Upper lobe of left lung (tissue), 4 donors: ENCODE measurements around the gene DAD1.
A peak's percentile ranks its signal among the peaks of the same experiment; 100 is the strongest.

Source experiments
- EP300 ChIP-seq, 4 donors: sonication (generic); formaldehyde crosslinking; IDR thresholded peaks; one replicate each; pipeline ENCODE4 v1.5.1; 2017; ENCODE audit warnings: antibody characterized with exemption in 4 of 4, control low read depth in 2 of 4
- POLR2A ChIP-seq, 4 donors: fragments of 450-650 bp; IDR thresholded peaks; one replicate each; pipeline ENCODE4 v1.5.1; 2016 to 2017; ENCODE audit warnings: antibody characterized with exemption in 4 of 4, mild to moderate bottlenecking in 2 of 4
- TF ChIP-seq, protein P1 (sequence below), 6 experiments: fragments of 450-650 bp in 4 of 6; fragments of 200-600 bp in 2 of 6; sonication (generic) in 2 of 6; IDR thresholded peaks; one replicate each; pipeline ENCODE4 v1.5.1; 2016 to 2019; ENCODE audit warnings: antibody characterized with exemption in 6 of 6

DNA sequence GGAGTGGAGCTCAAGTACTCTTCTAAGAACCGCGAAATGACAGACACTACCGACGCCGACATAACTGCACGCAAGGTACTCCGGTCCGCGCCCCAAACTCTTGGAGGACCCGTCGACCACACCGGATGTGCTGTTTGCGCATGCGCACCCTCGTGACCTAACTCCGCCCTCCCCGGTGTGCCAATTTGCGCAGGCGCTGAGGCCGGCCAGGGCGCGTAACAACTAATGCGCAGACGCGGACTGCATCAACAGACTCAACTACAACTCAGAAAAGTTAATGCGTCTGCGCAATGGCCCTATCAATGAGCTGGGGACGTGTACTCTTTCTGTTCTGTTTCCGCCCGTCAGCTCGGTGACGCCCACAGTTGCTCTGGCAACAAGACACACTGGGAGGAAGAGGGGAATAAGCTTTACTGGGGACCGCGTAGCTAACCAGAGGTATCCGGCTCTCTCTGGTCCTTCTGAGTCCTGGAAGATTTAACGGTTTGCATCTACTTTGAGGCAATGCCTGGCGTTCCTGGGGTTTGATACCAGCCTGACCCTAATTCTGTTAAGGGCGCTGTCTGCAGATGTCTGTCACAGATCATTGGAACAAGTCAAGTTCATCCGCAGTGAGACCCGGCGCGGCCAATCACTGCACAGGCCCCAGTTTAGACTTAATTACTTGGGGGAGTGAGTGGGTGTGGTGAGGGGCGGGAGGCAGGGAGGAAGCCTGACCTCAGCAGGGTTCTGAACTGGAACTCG is at the start of gene DAD1:
- peak in 3 of 4 donors; percentile 69 to 94 (median 88) for TF ChIP-seq POLR2A (IDR thresholded peaks at IDR 0.05)
- TF ChIP-seq, protein P1, sequence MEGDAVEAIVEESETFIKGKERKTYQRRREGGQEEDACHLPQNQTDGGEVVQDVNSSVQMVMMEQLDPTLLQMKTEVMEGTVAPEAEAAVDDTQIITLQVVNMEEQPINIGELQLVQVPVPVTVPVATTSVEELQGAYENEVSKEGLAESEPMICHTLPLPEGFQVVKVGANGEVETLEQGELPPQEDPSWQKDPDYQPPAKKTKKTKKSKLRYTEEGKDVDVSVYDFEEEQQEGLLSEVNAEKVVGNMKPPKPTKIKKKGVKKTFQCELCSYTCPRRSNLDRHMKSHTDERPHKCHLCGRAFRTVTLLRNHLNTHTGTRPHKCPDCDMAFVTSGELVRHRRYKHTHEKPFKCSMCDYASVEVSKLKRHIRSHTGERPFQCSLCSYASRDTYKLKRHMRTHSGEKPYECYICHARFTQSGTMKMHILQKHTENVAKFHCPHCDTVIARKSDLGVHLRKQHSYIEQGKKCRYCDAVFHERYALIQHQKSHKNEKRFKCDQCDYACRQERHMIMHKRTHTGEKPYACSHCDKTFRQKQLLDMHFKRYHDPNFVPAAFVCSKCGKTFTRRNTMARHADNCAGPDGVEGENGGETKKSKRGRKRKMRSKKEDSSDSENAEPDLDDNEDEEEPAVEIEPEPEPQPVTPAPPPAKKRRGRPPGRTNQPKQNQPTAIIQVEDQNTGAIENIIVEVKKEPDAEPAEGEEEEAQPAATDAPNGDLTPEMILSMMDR (IDR thresholded peaks at IDR 0.05) = peak in 3 of 6 experiments; percentile 20 to 54 (median 40)
- no peak for TF ChIP-seq EP300 (IDR thresholded peaks at IDR 0.05)
